ELR (cell line): ENCODE data around the gene GNS.
A peak's percentile ranks its signal among the peaks of the same experiment; 100 is the strongest.

Source experiments
- DNase-seq: peaks from one replicate; pipeline ENCODE4 v3.0.0-alpha.2; 2015; ENCODE audit warnings: low read depth

Gene GNS

GRCh38 chr12:64759035-64759894 lies at the start of gene GNS:
TSS of gene GNS (minus strand) at chr12:64759406. CDS start at chr12:64759276, 130 bp downstream.
- peak; percentile 93 for DNase-seq

GRCh38 chr12:64808110-64808509 lies 48.9 kb upstream of the GNS start:
- DNase-seq: no peak

- peak; percentile 76 for DNase-seq
Measured at GRCh38 chr12:64806593-64807460, 47.6 kb upstream of the GNS start.

GRCh38 chr12:64806173-64806572 lies 47.0 kb upstream of the GNS start:
- no peak for DNase-seq

GRCh38 chr12:64802180-64802775 lies 43.1 kb upstream of the GNS start:
- peak; percentile 49 for DNase-seq

GRCh38 chr12:64801381-64801780 lies 42.2 kb upstream of the GNS start:
- peak; percentile 57 for DNase-seq

- no peak for DNase-seq
Measured at GRCh38 chr12:64800640-64801039, 41.4 kb upstream of the GNS start.

- DNase-seq: no peak
Measured at GRCh38 chr12:64798165-64798564, 39.0 kb upstream of the GNS start.

- DNase-seq: peak; percentile 19
Measured at GRCh38 chr12:64797156-64797555, 38.0 kb upstream of the GNS start.

GRCh38 chr12:64796205-64796845 lies 37.1 kb upstream of the GNS start:
- peak; percentile 93 for DNase-seq

- DNase-seq: no peak
Measured at GRCh38 chr12:64794305-64794704, 35.1 kb upstream of the GNS start.

- DNase-seq: no peak
Measured at GRCh38 chr12:64793610-64794009, 34.4 kb upstream of the GNS start.

GRCh38 chr12:64792128-64792527 lies 32.9 kb upstream of the GNS start:
- no peak for DNase-seq

GRCh38 chr12:64791036-64791435 lies 31.8 kb upstream of the GNS start:
- no peak for DNase-seq

GRCh38 chr12:64790166-64790565 lies 31.0 kb upstream of the GNS start:
- no peak for DNase-seq

GRCh38 chr12:64785838-64786237 lies 26.6 kb upstream of the GNS start:
- no peak for DNase-seq

GRCh38 chr12:64782191-64782876 lies 23.1 kb upstream of the GNS start:
- no peak for DNase-seq

- DNase-seq: no peak
Measured at GRCh38 chr12:64781280-64782190, 22.3 kb upstream of the GNS start.

- no peak for DNase-seq
Measured at GRCh38 chr12:64780531-64781279, 21.5 kb upstream of the GNS start.

GRCh38 chr12:64780132-64780530 lies 20.9 kb upstream of the GNS start:
- DNase-seq: no peak
